Psoas muscle (tissue), 8 donors: Measurements from ENCODE around the gene IGDCC3. TPM values are rescaled to one million over a fixed set of nuclear protein-coding genes. Genes with fewer than 3 reads are reported as not detected.
A peak's percentile ranks its signal among the peaks of the same experiment; 100 is the strongest.

ENCODE experiments used
- ATAC-seq, 4 donors: fragments of 200-7000 bp; cut with Tn5 transposase; one replicate each; pipeline ENCODE4 v1.9.1; 2020; ENCODE audit warnings: moderate library complexity in 3 of 4, mild to moderate bottlenecking in 2 of 4
- DNase-seq, 2 donors: peaks; one replicate each; pipeline ENCODE4 v3.0.0-alpha.2; 2020
- H3K27ac ChIP-seq: fragments of 200-600 bp; one replicate; pipeline ENCODE4 v1.8.0; 2022
- H3K27me3 ChIP-seq, 3 donors: fragments of 200-600 bp in 1 of 3; one replicate each; pipeline versions ENCODE4 v1.6.1 to v1.8.0; 2013 to 2022; ENCODE audit warnings: low read length in 2 of 3, mild to moderate bottlenecking in 2 of 3, moderate library complexity in 1 of 3; ENCODE audit not compliant: insufficient read depth in 3 of 3
- H3K36me3 ChIP-seq, 2 donors: fragments of 200-600 bp in 1 of 2; one replicate each; pipeline versions ENCODE4 v1.6.1 to v1.8.0; 2013 to 2022; ENCODE audit warnings: low read depth in 1 of 2, mild to moderate bottlenecking in 1 of 2, moderate library complexity in 1 of 2; ENCODE audit not compliant: insufficient read depth in 1 of 2
- H3K4me1 ChIP-seq: fragments of 200-600 bp; one replicate; pipeline ENCODE4 v1.8.0; 2022
- H3K4me3 ChIP-seq: fragments of 200-600 bp; one replicate; pipeline ENCODE4 v1.8.0; 2022; ENCODE audit warnings: mild to moderate bottlenecking
- H3K9me3 ChIP-seq: fragments of 200-600 bp; one replicate; pipeline ENCODE4 v1.8.0; 2022
- CTCF ChIP-seq: fragments of 200-600 bp; IDR thresholded peaks from one replicate; pipeline ENCODE4 v1.8.0; 2022; ENCODE audit warnings: antibody characterized with exemption
- WGBS, 3 donors: extraction: QIAGEN DNeasy Blood & Tissue Kit; methylation state at CpG; one replicate each; pipeline versions ENCODE4 v1.1.6 to v1.1.7; 2013; 5-methylcytosine and 5-hydroxymethylcytosine counted together
- intact Hi-C, 2 donors: fragments of 100-400 bp; cut with DNase I; formaldehyde crosslinking; loops; one replicate each; pipeline versions ENCODE4 v1.11.0 to v1.14.2; 2022
- polyA plus RNA-seq, 3 donors: library from polyadenylated mRNA; stranded (reverse); fragments of 200-250 nt; gene quantifications; one replicate each; pipeline ENCODE4 v1.2.3, GENCODE V29; 2013
- total RNA-seq, 4 donors: library from RNA; stranded (reverse); fragmentation: NEBNext Ultra II Directional in 2 of 4; extraction: Animal tissue kit (Norgen Biotek cat#: 25700) in 2 of 4; gene quantifications; one replicate each; pipeline versions ENCODE4 v1.2.1 to v1.2.4, GENCODE V29; 2021 to 2023
- donor health status: healthy with polysubstance abuse.
- donor health status: DM: no; HTN: no; CAD: no; lungs with moderate emphysema.
- donor health status: Bipolar disorder and iron deficiency.
- donor health status: healthy.
- donor health status: DM: yes; HTN: yes; CAD: no.
- donor health status: DM: no; HTN: no; CAD: no.
- donor health status: DM: no; HTN: no; CAD: no.
- donor health status: DM: yes; HTN: yes; CAD: no.

The IGDCC3 gene
- total and polyA plus RNA-seq, 7 donors, result not detected

- Histone ChIP-seq H3K4me3 (no peak overlapping the region), H3K9me3 (no peaks in the 10 kb centered on the region), H3K27me3 (no peaks in the 10 kb centered on the region), H3K36me3 (peaks cover 0 to 4% of the 10 kb centered on the region in 2 donors), H3K27ac (no peak overlapping the region), H3K4me1 (peaks cover 19% of the 10 kb centered on the region)
- DNase-seq, result no peak
- TF ChIP-seq CTCF, result no peak
- intact Hi-C loops, result loop anchor here (5.0 kb wide), 3 partner anchors 34 to 129 kb away; partner anchors contain the start of gene HACD3 (in 1 of the 2)
- WGBS, 3 donors, result 46 to 53% (median 49%) methylated on average over 4 of the region's 4 CpGs
- ATAC-seq, result no peak
Observed at GRCh38 chr15:65402961-65403360, 25.2 kb upstream of the IGDCC3 start.

- no peak overlapping the region for H3K4me3 ChIP-seq
- DNase-seq, result peak in 1 of 2 donors; percentile 30
Observed at GRCh38 chr15:65401611-65402240, 23.9 kb upstream of the IGDCC3 start.

GRCh38 chr15:65400760-65401610, 23.2 kb upstream of the IGDCC3 start:
- Histone ChIP-seq H3K36me3 (peaks cover 0 to 17% of the 10 kb centered on the region in 2 donors), H3K27me3 (peaks cover 0 to 2% (median under 1%) of the 10 kb centered on the region in 3 donors), H3K9me3 (no peaks in the 10 kb centered on the region), H3K4me1 (peaks cover 17% of the 10 kb centered on the region), H3K4me3 (no peak overlapping the region), H3K27ac (peak overlapping the region; percentile 73)
- peak; percentile 60 for TF ChIP-seq CTCF
- 14 to 18% (median 15%) methylated on average over 11 of the region's 11 CpGs for WGBS, 3 donors
- intact Hi-C loops, result loop anchor here (2.0 to 5.0 kb wide), 5 partner anchors 22 to 131 kb away; partner anchors contain the start of genes HACD3 (in 1 of the 2) and IGDCC4 (in 1 of the 2)
- peak; percentile 85 to 93 (median 90) for ATAC-seq
- peak; percentile 73 to 86 for DNase-seq

More at GRCh38 chr15:65401611-65402240, 23.9 kb upstream of the IGDCC3 start:
- peaks cover 19% of the 10 kb centered on the region for H3K4me1 ChIP-seq
- intact Hi-C loops, result loop anchor here (2.0 to 5.0 kb wide), 5 partner anchors 21 to 131 kb away; partner anchors contain the start of genes HACD3 (in 1 of the 2) and IGDCC4 (in 1 of the 2)
- 79 to 91% (median 83%) methylated on average over 8 of the region's 8 CpGs for WGBS, 3 donors
- peaks cover 0 to 15% of the 10 kb centered on the region in 2 donors for H3K36me3 ChIP-seq
- H3K27ac ChIP-seq, result peak overlapping the region; percentile 23
- no peaks in the 10 kb centered on the region for H3K27me3 ChIP-seq
- ATAC-seq, result peak in 1 of 4 donors; percentile 1
- TF ChIP-seq CTCF, result no peak
- H3K9me3 ChIP-seq, result no peaks in the 10 kb centered on the region

GRCh38 chr15:65399997-65400396, 22.2 kb upstream of the IGDCC3 start:
- Histone ChIP-seq H3K4me1 (peaks cover 12% of the 10 kb centered on the region), H3K9me3 (no peaks in the 10 kb centered on the region), H3K36me3 (peaks cover 0 to 21% of the 10 kb centered on the region in 2 donors), H3K4me3 (no peak overlapping the region), H3K27me3 (peaks cover 0 to 5% (median 2%) of the 10 kb centered on the region in 3 donors), H3K27ac (peak overlapping the region; percentile 73)
- DNase-seq, result peak in 1 of 2 donors; percentile 36
- TF ChIP-seq CTCF, result no peak
- intact Hi-C loops, result loop anchor here (2.0 to 5.0 kb wide), 5 partner anchors 23 to 132 kb away; partner anchors contain the start of genes HACD3 (in 1 of the 2) and IGDCC4 (in 1 of the 2)
- 13 to 51% (median 27%) methylated on average over 2 of the region's 2 CpGs for WGBS, 3 donors
- ATAC-seq, result peak in 3 of 4 donors; percentile 17 to 57 (median 44)
